Neural cell (in vitro differentiated cells): ENCODE results near the gene SYNGR2. TPM values are rescaled to one million over a fixed set of nuclear protein-coding genes. Genes with fewer than 3 reads are reported as not detected.

ENCODE experiments used
- H2AFZ ChIP-seq: fragments of 200-600, 300-800 bp; sonication (generic), shearing (Covaris generic); 2 replicates; pipeline ENCODE4 v1.6.0; 2014; ENCODE audit warnings: low read depth, mild to moderate bottlenecking, antibody characterized with exemption, low read length, moderate library complexity
- H3F3A ChIP-seq: fragments of 200-600 bp; shearing (Covaris generic); 2 replicates; pipeline ENCODE4 v1.6.1; 2016; ENCODE audit warnings: mild to moderate bottlenecking, moderate library complexity, mixed read lengths, antibody characterized with exemption, low read length; ENCODE audit not compliant: insufficient read depth, poor library complexity, severe bottlenecking
- H3K27ac ChIP-seq: fragments of 200-600, 300-800 bp; sonication (generic), shearing (Covaris generic); 2 replicates; pipeline ENCODE4 v1.5.1; 2014; ENCODE audit warnings: mild to moderate bottlenecking, low read length, moderate library complexity
- H3K27me3 ChIP-seq: fragments of 300-800, 200-600 bp; sonication (generic), shearing (Covaris generic); 2 replicates; pipeline ENCODE4 v1.6.0; 2014; ENCODE audit warnings: mild to moderate bottlenecking, low read depth, low read length, moderate library complexity; ENCODE audit not compliant: insufficient read depth
- H3K36me3 ChIP-seq: fragments of 300-800, 200-600 bp; sonication (generic), shearing (Covaris generic); 2 replicates; pipeline ENCODE4 v1.5.1; 2014; ENCODE audit warnings: mild to moderate bottlenecking, antibody characterized with exemption, low read length, moderate library complexity; ENCODE audit not compliant: insufficient read depth
- H3K4me2 ChIP-seq: fragments of 300-800, 200-600 bp; sonication (generic), shearing (Covaris generic); 2 replicates; pipeline ENCODE4 v1.6.0; 2014; ENCODE audit warnings: mild to moderate bottlenecking, low read length
- H3K4me3 ChIP-seq: fragments of 300-800, 200-600 bp; sonication (generic), shearing (Covaris generic); 2 replicates; pipeline ENCODE4 v1.5.1; 2014; ENCODE audit warnings: mild to moderate bottlenecking, low read length, moderate library complexity
- H3K79me2 ChIP-seq: fragments of 200-600 bp; shearing (Covaris generic); replicated peaks from 2 replicates; pipeline ENCODE4 v1.6.0; 2014; ENCODE audit warnings: mild to moderate bottlenecking, low read length, moderate library complexity; ENCODE audit not compliant: insufficient read depth
- H3K9ac ChIP-seq: fragments of 300-800, 200-600 bp; sonication (generic), shearing (Covaris generic); 2 replicates; pipeline ENCODE4 v1.6.1; 2016; ENCODE audit warnings: mild to moderate bottlenecking, low read length, mixed read lengths
- H3K9me2 ChIP-seq: fragments of 200-600 bp; shearing (Covaris generic); 2 replicates; pipeline ENCODE4 v1.6.1; 2016; ENCODE audit warnings: mild to moderate bottlenecking, low read length, mixed read lengths; ENCODE audit not compliant: insufficient read depth
- H3K9me3 ChIP-seq: fragments of 200-600, 300-800 bp; sonication (generic), shearing (Covaris generic); 2 replicates; pipeline ENCODE4 v1.6.1; 2016; ENCODE audit warnings: mild to moderate bottlenecking, mixed run types, low read length, moderate library complexity, mixed read lengths
- H4K20me1 ChIP-seq: fragments of 200-600 bp; shearing (Covaris generic); 2 replicates; pipeline ENCODE4 v1.6.1; 2016; ENCODE audit warnings: mild to moderate bottlenecking, mixed run types; ENCODE audit not compliant: insufficient read depth
- CTCF ChIP-seq: fragments of 450-650 bp; IDR thresholded peaks from 2 replicates; pipeline ENCODE4 v1.5.1; 2014; ENCODE audit warnings: antibody characterized with exemption, mild to moderate bottlenecking, moderate library complexity; ENCODE audit not compliant: poor library complexity, severe bottlenecking
- EP300 ChIP-seq: fragments of 450-650 bp; conservative IDR thresholded peaks from 2 replicates; pipeline ENCODE4 v1.6.1; 2014; ENCODE audit warnings: antibody characterized with exemption, mild to moderate bottlenecking, moderate library complexity; ENCODE audit not compliant: poor library complexity, severe bottlenecking
- EZH2 ChIP-seq: fragments of 200-600, 300-800 bp; shearing (Covaris generic), sonication (generic); IDR thresholded peaks from 2 replicates; pipeline ENCODE4 v1.6.1; 2014; ENCODE audit warnings: antibody characterized with exemption, low read length, borderline replicate concordance, mild to moderate bottlenecking; ENCODE audit not compliant: insufficient read depth, poor library complexity, severe bottlenecking
- MXI1 ChIP-seq: fragments of 450-650 bp; conservative IDR thresholded peaks from 2 replicates; pipeline ENCODE4 v1.6.1; 2014; ENCODE audit warnings: antibody characterized with exemption, mild to moderate bottlenecking; ENCODE audit not compliant: poor library complexity, severe bottlenecking
- POLR2AphosphoS5 ChIP-seq: IDR thresholded peaks from 2 replicates; pipeline ENCODE4 v1.6.1; 2012
- RAD21 ChIP-seq: fragments of 450-650 bp; conservative IDR thresholded peaks from 2 replicates; pipeline ENCODE4 v1.6.1; 2014; ENCODE audit warnings: antibody characterized with exemption, mild to moderate bottlenecking, moderate library complexity
- REST ChIP-seq: IDR thresholded peaks from 2 replicates; pipeline ENCODE4 v1.6.1; 2012; ENCODE audit warnings: borderline replicate concordance
- SMC3 ChIP-seq: fragments of 450-650 bp; conservative IDR thresholded peaks from 2 replicates; pipeline ENCODE4 v1.6.1; 2014; ENCODE audit warnings: antibody characterized with exemption, mild to moderate bottlenecking, moderate library complexity; ENCODE audit not compliant: poor library complexity
- TAF1 ChIP-seq: IDR thresholded peaks from 2 replicates; pipeline ENCODE4 v1.6.1; 2012; ENCODE audit warnings: low read depth
- polyA plus RNA-seq: library from polyadenylated mRNA; depleted of rRNA; stranded (reverse); fragments of >200 nt; gene quantifications from 2 replicates; pipeline ENCODE4 v1.2.3, GENCODE V29; 2014

The SYNGR2 gene
- polyA plus RNA-seq, 1 donor from 2014 or later, result 3.9 TPM

GRCh38 chr17:78180083-78180482 is 11.7 kb downstream of the SYNGR2 start:
- Histone ChIP-seq H3K9me2 (no peaks in the 10 kb centered on the region), H3F3A (no peaks in the 10 kb centered on the region), H2AFZ (no peak overlapping the region), H3K36me3 (no peaks in the 10 kb centered on the region), H3K9ac (no peak overlapping the region), H3K4me2 (no peak overlapping the region), H3K27me3 (no peaks in the 10 kb centered on the region), H4K20me1 (no peaks in the 10 kb centered on the region), H3K27ac (no peak overlapping the region), H3K79me2 (no peaks in the 10 kb centered on the region), H3K9me3 (no peaks in the 10 kb centered on the region), H3K4me3 (no peak overlapping the region)
- no peak for TF ChIP-seq REST
- TF ChIP-seq EP300, result no peak
- TF ChIP-seq RAD21, result no peak
- TF ChIP-seq POLR2AphosphoS5, result no peak
- no peak for TF ChIP-seq CTCF
- TF ChIP-seq SMC3, result no peak

GRCh38 chr17:78180508-78180907 is 12.1 kb downstream of the SYNGR2 start:
- no peaks in the 10 kb centered on the region for H3F3A ChIP-seq
- no peaks in the 10 kb centered on the region for H4K20me1 ChIP-seq
- no peak overlapping the region for H3K4me2 ChIP-seq
- TF ChIP-seq TAF1, result no peak
- no peak for TF ChIP-seq EZH2
- no peak for TF ChIP-seq REST
- no peak for TF ChIP-seq SMC3
- no peak for TF ChIP-seq EP300
- no peak for TF ChIP-seq POLR2AphosphoS5
- no peak for TF ChIP-seq MXI1
- TF ChIP-seq RAD21, result no peak
- TF ChIP-seq CTCF, result no peak
- H3K27me3 ChIP-seq, result no peaks in the 10 kb centered on the region
- H3K9me2 ChIP-seq, result no peaks in the 10 kb centered on the region
- H3K79me2 ChIP-seq, result no peaks in the 10 kb centered on the region
- no peaks in the 10 kb centered on the region for H3K36me3 ChIP-seq
- H2AFZ ChIP-seq, result no peak overlapping the region
- no peak overlapping the region for H3K9ac ChIP-seq
- no peak overlapping the region for H3K27ac ChIP-seq
- H3K4me3 ChIP-seq, result no peak overlapping the region
- no peaks in the 10 kb centered on the region for H3K9me3 ChIP-seq
